NCI-H2227 (cell line): ENCODE results near the gene ADAM19.

Source experiments
- DNase-seq: peaks from one replicate; lab custom pipeline; 2025; ENCODE audit not compliant: unreplicated experiment; lab: John Stamatoyannopoulos, UW

The ADAM19 gene, protein sequence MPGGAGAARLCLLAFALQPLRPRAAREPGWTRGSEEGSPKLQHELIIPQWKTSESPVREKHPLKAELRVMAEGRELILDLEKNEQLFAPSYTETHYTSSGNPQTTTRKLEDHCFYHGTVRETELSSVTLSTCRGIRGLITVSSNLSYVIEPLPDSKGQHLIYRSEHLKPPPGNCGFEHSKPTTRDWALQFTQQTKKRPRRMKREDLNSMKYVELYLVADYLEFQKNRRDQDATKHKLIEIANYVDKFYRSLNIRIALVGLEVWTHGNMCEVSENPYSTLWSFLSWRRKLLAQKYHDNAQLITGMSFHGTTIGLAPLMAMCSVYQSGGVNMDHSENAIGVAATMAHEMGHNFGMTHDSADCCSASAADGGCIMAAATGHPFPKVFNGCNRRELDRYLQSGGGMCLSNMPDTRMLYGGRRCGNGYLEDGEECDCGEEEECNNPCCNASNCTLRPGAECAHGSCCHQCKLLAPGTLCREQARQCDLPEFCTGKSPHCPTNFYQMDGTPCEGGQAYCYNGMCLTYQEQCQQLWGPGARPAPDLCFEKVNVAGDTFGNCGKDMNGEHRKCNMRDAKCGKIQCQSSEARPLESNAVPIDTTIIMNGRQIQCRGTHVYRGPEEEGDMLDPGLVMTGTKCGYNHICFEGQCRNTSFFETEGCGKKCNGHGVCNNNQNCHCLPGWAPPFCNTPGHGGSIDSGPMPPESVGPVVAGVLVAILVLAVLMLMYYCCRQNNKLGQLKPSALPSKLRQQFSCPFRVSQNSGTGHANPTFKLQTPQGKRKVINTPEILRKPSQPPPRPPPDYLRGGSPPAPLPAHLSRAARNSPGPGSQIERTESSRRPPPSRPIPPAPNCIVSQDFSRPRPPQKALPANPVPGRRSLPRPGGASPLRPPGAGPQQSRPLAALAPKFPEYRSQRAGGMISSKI

DNA sequence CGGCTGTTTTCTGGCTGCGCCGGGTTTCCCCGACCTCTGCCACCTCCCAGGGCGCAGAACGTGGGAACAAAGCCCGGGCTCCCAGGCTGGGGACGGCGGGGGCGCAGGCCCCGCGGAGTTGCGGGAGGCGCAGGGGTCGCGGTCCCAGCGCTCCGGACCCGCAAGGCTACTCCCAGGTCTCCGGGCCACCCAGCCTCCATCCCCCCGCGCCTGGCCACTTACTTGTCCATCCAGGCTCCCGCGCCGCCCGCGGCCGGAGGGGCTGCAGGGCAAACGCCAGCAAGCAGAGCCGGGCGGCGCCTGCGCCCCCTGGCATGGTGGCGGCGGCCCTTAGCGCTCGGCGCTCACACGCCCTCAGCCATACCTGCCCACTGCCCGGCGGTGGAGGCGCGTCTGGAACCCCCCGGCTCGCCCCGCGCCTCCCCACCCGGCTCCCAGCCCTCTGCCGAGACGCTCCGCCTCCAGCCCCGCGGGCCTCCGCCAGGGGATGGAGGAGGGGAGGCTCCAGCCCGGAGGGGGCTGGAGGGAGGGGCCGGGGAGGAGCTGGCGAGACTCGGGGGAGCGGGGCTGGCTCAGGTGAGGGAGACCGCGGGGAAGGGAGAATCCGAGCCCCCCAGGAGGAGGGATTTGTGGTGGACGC lies at the start of gene ADAM19:
Gene ADAM19 (minus strand): TSS at position 395 of the 640 bp plus-strand sequence. CDS start 79 bp downstream, at position 316.
- DNase-seq = peak; percentile 78

DNA sequence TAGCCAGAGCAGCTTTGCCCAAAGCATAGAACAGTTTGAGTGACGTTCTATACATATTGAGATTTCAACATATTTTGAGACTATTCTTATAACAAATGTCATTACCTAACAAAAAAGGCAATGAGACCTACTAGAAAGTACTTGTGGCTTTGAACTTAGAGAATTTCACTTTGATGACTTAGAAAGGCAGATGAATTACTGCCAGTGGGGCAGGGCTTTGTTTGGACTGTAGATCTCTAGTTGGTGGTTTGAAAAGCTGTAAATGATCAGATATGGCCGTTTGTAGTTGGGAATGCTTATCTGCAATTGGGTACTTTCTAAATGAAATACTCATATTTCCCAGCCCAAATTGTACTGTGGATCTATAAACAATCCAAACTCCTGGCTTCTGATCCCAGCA lies 48.6 kb upstream of the ADAM19 start:
- no peak for DNase-seq

DNA sequence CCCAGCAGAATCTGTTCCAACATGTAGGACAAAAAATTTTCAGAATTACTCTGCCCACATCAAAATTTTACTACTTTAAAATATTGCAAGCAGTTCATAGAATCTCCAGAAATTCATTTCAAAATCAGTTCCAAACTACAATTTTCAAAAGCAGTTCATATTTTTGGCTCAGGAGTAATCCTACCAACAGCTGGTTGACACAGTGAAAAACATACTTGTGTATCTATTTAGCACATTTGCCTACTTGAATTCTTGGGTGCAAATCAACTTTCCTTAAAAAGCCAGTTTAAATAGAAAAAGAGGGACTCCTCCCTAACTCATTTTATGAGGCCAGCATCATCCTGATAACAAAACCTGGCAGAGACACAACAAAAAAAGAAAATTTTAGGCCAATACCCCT lies 45.2 kb upstream of the ADAM19 start:
- no peak for DNase-seq

DNA sequence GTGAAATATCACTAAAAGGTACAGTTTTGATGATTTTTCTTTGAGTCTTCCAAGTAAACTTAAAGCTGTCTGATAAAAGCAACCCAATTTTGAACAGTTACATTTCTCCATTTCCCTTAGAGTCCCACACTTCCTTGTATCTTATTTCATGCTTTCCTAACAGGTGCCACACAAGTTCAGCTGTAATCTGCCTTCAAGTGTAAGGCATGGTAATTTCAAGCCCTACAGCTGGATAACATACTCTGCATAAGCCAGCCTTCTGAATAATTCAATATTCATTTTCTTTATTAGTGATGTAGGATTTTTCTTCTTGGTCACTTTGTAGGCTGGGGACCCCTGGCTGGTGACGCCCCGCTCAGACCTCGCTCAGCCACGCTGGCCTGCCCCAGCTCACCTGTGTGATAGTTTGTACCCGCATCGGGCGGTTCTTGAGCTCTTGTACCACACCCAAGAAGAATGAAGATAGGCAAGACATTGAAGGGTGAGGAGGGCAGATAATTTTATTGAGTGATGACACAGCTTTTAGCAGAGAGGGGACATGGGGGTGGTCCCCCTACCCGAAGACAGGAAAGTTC lies 42.7 kb upstream of the ADAM19 start:
- DNase-seq = no peak

DNA sequence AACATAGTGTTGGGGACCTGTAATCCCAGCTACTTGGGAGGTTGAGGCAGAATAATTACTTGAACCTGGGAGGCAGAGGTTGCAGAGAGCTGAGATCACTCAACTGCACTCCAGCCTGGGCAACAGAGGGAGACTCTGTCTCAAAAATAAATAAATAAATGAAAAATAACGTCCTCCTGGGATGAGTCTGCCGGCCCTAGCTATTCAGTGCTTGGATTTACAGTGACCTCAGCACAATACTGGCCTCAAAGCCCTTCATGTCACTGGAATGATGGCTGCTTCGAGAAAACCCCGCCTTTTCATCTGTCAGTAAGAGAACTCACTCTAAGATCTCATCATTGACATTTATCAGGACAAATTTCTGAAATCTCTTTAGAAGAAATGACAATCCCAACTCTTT lies 41.2 kb upstream of the ADAM19 start:
- DNase-seq = no peak

DNA sequence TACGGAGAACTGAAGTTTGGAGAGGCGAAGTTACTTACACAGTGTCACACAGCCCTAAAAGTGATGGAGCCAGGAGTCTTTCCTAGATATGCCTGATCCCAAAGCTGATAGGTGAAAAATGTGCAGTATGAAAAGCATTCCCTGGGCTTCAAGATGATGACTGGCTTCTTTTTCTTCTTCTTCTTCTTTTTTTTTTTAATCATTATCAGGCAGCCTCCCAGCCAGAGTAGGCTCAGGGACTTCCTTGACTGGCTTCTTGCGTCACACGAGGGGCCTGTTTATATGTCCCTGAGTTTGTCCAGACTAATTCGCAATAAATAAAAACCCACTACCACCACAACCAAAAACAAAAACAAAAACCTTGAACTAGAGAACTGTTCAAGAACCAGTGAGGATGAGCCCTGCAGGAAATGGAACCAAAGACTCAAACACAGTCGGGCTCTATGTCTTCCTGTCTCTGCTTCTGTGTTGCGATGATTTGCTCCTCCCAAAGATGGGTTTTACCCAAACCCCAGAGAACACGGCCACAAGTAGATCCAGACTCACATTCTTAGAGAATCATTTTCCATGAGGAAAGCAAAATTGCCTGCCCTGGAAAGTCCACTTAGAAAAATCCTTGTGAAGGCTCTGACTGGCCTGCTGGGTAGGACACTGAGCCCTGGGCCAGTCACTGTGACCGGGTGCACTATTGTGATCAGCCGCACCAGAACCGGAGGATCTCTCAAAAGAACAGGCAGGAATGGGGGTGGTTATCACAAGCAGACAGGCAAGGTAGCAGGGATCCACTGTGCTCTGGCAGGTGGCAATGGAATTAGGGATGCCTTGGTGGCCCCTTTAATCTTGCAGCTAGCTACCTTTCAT lies 38.0 kb upstream of the ADAM19 start:
- no peak for DNase-seq

DNA sequence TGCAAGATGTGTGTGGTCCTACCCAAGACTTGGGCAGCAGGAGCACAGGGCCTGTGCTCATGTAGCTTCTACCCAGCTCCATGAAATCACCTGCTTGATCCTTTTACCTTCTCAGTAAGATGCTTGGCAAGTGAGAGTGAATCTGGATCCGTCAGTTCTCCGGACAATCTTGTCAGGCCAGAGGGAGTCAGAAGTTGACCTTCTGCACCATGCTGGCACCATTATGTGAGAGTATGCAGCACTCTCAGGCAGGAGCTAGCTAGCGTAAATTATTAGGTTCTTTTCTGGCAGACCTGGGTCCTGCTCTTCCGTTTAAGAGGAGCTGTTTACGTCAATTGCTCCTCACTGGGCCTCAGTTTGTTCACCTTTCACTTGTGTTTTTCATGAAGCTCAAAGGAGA lies 37.0 kb upstream of the ADAM19 start:
- DNase-seq = peak; percentile 14

DNA sequence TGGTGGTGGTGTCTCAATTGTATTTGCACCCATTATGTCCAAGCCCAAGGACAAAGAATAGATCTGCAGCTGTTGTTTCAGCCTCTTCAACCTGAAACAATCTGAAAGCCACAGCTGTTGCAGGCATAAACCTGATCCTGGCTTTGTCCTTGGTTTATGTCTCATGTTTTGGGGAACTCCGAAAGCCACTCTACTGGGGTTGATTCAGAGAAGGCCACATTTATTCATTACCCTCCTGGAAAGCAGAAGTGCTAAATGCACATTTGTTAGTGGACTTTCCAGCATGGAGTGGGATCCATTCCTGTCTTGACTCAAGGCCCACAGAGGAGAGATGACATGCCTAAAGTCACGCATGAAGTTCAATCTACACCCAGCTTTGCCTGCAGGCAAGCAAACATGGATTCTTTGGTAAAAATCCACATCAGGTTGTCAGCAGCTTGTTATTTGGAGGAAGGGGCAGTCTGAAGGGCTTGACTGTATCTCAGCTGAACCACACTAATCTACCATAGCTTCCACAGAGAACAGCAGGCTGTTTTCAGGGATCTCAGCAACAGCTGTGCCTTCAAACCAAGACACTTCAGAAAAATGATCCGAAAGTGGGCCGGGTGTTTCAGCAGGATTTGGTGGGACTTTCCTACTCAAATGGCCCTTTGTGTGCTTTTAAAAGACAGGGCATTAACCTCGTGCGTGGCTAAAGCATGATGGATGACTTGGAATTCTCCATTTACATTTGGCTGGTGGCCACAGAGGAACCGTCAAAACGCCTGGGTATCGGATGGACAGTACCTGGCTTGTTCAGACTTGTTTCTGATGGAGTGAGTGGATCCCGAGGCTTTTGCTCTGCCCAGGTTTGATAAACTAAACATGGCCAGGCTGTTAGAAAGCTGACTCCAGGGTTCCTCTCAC lies 36.2 kb upstream of the ADAM19 start:
- no peak for DNase-seq

DNA sequence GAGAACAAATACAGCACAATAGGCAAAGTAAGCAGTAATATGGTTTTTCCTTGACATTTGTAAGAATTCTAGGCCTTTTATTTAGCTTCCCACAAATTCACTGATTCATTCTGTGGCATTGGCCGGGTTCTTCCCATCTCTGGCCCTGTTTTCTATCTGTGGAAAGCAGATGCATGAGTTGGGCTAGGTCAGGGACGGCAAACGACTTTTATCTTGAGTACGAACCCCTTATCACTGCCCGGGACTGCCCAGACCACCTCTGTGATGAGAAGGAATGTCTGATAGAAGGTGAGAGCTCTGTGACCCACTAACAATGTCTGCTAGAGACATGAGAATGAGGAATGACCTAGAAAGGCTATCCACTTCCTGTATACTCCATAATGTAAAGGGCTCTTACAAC lies 35.4 kb upstream of the ADAM19 start:
- no peak for DNase-seq

DNA sequence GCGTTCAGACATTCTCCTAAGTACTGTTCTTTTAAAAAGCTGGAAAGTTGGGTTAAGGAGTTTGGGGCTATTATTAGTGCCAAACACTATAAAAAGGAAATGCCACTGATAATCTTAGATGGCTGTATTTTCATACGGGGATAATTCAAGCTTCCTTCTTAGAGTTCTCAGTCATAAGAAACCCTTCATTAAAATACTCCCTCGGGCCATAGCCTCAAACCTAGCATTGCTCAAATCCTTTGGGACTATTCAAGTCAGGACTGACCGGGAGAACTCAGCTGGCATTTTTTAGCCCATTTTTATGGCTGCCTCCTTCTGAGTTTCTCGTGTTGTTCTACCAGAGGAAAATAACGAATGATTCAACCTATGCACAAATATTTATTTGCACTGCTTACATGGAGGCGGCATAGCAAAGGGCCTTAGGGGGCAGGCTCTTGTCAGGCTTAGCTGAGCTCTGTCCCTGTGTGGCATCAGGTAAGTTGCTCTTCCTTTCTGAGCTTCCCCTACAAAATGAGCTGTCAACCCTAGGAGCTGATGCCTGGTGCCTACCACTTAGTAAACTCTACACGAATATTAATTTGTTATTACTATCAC lies 33.5 kb upstream of the ADAM19 start:
- no peak for DNase-seq

DNA sequence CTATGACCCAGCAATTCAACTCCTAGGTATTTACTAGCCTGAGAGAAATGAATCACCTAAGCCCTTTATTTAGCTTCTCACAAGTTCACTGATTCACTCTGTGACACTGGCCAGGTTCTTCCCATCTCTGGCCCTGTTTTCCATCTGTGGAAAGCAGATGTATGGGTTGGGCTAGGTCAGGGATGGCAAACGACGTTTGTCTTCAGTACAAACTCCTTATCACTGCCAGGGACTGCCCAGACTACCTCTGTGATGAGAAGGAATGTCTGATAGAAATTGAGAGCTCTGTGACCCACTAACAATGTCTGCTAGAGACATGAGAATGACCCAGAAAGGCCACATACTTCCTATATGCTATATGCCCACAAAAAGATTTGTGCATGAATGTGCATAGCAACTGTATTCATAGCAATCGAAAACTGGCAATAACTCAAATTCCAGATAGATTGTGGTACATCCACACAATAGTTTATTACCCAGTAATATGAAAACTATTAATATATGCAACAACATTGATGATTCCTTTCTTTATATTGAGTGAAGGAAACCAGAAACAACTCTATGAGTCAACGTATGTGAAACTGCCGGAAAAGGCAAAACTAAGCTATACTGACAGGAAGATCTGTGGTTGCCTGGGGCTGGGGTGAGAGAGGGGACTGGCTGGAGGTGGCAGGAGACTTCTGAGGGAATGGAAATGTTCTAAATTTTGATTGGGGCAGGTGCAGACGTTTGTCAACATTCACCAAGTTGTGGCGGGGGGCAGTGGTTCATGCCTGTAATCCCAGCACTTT lies 32.0 kb upstream of the ADAM19 start:
- DNase-seq = no peak

DNA sequence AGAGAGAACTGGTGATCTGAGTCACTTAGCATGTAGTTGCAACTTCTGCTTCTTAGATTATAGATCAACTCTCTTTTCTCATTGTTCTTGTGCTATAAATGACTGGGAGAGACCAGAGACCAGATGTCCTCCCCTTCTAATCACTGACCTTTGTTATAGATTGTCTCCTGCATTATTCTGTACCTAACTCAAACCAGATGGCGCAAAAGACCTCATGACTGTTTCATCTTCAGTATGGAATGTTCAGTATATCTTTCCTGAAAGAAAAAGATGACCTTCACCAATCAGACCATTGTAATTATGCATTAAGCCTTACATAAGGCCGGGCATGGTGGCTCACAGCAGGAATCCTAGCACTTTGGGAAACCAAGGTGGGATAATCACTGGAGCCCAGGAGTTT lies 30.5 kb upstream of the ADAM19 start:
- DNase-seq = no peak

DNA sequence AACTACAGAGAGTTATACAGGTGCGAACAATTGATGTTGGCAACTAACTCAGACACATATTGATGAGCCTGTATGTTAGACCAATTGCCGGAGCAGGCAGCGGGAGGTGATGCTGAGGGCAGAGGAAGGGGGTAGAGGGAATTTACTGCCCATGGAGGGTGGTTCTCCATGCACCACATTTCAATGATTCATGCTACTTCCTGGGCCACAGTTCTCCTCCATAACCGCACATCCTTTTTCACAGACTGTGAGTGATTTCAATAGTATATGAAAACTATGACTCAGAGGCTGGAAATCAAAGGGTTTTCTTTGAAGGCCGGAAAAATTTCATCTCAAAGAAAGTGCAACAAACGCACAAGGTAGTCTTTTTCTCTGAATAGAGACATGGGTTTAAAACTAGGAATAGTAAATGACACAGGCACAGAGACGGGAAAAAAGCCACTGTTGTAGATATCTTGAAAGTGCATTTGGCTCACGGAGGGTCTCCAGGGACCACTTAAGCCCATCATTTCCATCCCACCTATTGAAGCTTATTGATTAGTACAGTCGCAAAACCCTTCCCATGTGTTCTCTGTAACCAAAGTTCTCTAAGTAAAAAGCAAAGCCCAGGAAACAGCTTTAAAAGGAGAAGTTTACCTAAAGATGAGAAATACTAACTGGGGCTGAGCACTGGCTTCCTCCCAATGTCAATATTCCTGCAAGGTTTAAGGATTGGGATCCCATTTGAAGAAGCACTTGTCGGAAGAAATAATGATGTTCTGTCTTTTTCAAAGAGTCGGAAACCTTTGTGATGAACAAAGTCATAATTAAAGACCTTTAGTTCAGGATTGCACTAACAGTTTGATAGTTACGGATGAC lies 28.0 kb upstream of the ADAM19 start:
- DNase-seq = no peak

DNA sequence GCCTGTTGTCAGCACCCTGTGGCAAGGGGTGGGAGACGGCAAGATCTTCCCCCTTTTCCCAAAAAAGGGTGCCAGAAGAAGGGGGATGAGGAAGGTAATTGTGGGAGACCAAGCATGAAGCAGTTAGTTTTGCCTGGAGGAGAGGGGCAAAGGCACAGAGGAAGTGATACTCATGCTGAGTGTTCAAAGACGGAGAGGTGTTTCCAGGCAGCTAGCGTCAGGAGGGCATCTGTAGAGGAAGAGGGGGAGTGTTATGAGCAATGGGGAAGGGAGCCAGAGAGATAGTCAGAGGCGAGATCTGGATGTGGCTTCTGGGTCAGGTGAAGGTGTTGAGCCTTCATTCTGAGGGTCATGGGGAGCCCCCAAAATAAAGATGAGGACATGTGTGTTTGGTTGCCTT lies 26.9 kb upstream of the ADAM19 start:
- DNase-seq = no peak

DNA sequence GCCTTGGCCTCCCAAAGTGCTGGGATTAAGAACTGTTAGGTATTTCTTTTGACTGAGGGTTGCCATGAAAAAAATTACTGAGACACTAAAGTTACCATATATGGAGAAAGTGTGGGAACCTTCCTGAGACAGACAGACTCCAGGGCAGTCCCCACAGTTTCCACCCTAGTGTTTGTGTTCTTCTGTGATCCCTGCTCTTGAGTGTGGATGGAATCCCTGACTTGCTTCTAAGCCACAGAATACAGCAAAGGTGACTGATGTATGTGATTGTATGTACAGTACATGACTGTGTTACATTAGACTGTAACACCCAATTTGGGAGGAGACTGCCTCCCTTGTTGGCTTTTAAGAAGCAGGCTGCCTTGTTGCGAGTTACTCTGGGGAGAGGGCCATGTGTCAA lies 24.7 kb upstream of the ADAM19 start:
- DNase-seq = no peak

DNA sequence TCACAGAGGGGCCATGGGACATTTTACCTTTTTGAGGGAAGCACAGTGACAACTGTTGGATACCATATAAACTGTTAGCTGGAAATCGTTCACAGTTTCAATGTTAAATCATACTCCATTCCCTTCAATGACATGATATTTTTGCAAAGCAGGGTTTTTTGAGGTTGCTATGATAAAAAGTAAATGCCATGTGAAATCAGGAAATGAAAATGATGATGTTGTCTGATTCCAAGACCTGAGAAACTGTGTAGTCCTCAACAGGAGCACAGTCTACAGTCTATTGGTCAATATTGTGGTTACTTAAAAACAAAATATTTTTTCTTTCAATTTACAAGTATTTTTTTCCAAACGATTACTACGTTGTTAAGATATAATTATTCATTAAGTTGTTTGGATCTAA lies 24.0 kb upstream of the ADAM19 start:
- DNase-seq = no peak

DNA sequence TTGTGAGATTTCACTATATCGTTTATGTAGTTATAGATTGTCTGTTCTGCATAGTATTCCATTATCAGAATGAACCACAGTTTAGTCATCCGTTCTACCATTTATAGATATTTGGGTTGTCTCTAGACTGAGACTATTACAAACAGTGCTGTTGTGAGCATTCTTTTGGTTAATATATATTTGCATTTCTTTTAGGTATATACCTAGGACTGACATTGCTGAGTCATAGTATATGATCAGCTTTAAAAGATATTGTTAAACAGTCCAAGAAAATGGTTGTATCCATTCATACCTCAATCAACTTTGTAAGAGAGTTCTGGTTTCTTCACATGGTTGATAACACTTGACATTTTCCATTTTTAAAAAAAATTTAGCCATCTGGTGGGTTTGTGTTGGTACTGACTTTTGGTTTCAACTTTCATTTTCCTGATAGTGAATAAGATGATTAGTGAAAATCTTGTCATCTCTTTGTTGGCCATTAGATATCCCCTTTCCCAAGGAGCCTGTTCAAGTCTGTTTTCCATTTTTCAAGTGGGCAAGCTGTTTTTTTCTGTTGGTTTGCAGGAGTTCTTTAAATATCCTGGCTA lies 22.9 kb upstream of the ADAM19 start:
- no peak for DNase-seq
